HG03565 (cell line): ENCODE results near the gene ZBTB7C.

Source experiments
- ATAC-seq: cut with Tn5 transposase; IDR thresholded peaks from one replicate; pipeline ENCODE4 v1.9.1; 2021; ENCODE audit warnings: mild to moderate bottlenecking, moderate library complexity; ENCODE audit not compliant: unreplicated experiment

The ZBTB7C gene

GRCh38 chr18:48326901-48327675 lies 82.1 kb downstream of the ZBTB7C start:
- ATAC-seq: no peak

- no peak for ATAC-seq
Observed at GRCh38 chr18:48325115-48325665, 84.0 kb downstream of the ZBTB7C start.

- ATAC-seq: no peak
Observed at GRCh38 chr18:48324651-48325050, 84.5 kb downstream of the ZBTB7C start.

- ATAC-seq: no peak
Observed at GRCh38 chr18:48323151-48323550, 86.0 kb downstream of the ZBTB7C start.

GRCh38 chr18:48321536-48321935 lies 87.6 kb downstream of the ZBTB7C start:
- no peak for ATAC-seq

- ATAC-seq: no peak
Observed at GRCh38 chr18:48321121-48321520, 88.1 kb downstream of the ZBTB7C start.

- no peak for ATAC-seq
Observed at GRCh38 chr18:48320639-48320945, 88.6 kb downstream of the ZBTB7C start.

- no peak for ATAC-seq
Observed at GRCh38 chr18:48319801-48320638, 89.2 kb downstream of the ZBTB7C start.

GRCh38 chr18:48318436-48318835 lies 90.7 kb downstream of the ZBTB7C start:
- no peak for ATAC-seq

GRCh38 chr18:48317781-48318381 lies 91.3 kb downstream of the ZBTB7C start:
- ATAC-seq: no peak

- no peak for ATAC-seq
Observed at GRCh38 chr18:48316177-48316576, 93.0 kb downstream of the ZBTB7C start.

- ATAC-seq: no peak
Observed at GRCh38 chr18:48314690-48315089, 94.5 kb downstream of the ZBTB7C start.

- no peak for ATAC-seq
Observed at GRCh38 chr18:48313792-48314191, 95.4 kb downstream of the ZBTB7C start.

- no peak for ATAC-seq
Observed at GRCh38 chr18:48312066-48312465, 97.1 kb downstream of the ZBTB7C start.

- no peak for ATAC-seq
Observed at GRCh38 chr18:48310999-48311398, 98.2 kb downstream of the ZBTB7C start.

GRCh38 chr18:48310353-48310752 lies 98.8 kb downstream of the ZBTB7C start:
- no peak for ATAC-seq

- ATAC-seq: no peak
Observed at GRCh38 chr18:48308755-48309575, 100.2 kb downstream of the ZBTB7C start.

- ATAC-seq: no peak
Observed at GRCh38 chr18:48308027-48308635, 101.1 kb downstream of the ZBTB7C start.

- no peak for ATAC-seq
Observed at GRCh38 chr18:48306838-48307237, 102.3 kb downstream of the ZBTB7C start.
